H1 (cell line): Measurements from ENCODE around the gene PAQR4. TPM values are rescaled to one million over a fixed set of nuclear protein-coding genes. Genes with fewer than 3 reads are reported as not detected.

Experiments
- TAF1 ChIP-seq: IDR thresholded peaks from 2 replicates; pipeline ENCODE4 v1.6.1; 2011; ENCODE audit warnings: mild to moderate bottlenecking, low read depth, low read length
- polyA plus RNA-seq, 7 experiments: library from polyadenylated mRNA; depleted of rRNA in 3 of 7; stranded (reverse) in 5 of 7; unstranded in 2 of 7; fragments of >200 nt in 5 of 7; fragments of 200-250 nt in 2 of 7; gene quantifications; 1 replicate in 5 of 7; 2 replicates in 1 of 7; 4 replicates in 1 of 7; pipeline versions ENCODE4 v1.2.1 to v1.2.3, GENCODE V29; 2011 to 2013; ENCODE audit warnings: missing spikeins in 2 of 7, mixed read lengths in 2 of 7
- total RNA-seq: library from RNA; stranded (reverse); fragmentation: NEBNext Ultra II Directional; extraction: Animal tissue kit (Norgen Biotek cat#: 25700); gene quantifications from 2 replicates; pipeline ENCODE4 v1.2.1, GENCODE V29; 2021

Gene PAQR4
- total and polyA plus RNA-seq, 2 of the 8 experiments (the other 6 are each of a cell fraction or from before 2014, with no cell fraction given), result 28.2 to 34.6 TPM

DNA sequence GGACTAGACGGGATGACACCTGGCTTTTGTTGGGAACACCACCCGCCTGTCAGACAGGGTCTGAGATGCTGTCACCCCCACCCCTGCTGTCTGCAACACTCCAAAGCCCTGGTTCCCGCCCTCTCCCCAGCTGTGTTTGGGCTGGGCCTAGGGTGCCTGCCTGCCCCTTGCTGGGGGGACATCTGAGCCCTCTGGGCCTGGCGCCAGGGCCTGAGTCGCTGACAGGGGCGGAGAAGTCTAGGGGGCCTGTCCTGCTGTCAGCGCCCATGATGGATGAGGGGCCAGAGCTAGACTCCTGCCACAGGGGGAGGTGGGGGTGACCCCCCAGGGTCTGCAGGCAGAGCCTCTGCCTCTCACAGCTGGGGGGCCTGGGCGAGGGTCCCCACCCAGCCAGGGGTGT, 18.7 kb downstream of the PAQR4 start (continued):
- TF ChIP-seq TAF1, result no peak
